Keratinocyte (primary cell): ENCODE data around the gene HBG2. TPM values are rescaled to one million over a fixed set of nuclear protein-coding genes. Genes with fewer than 3 reads are reported as not detected.

Experiments used
- DNase-seq: peaks from one replicate; pipeline ENCODE4 v3.0.0-alpha.2; 2011; ENCODE audit warnings: low read depth, missing footprints, low spot score
- FAIRE-seq: peaks from 2 replicates; lab custom pipeline; 2011; peaks lifted over from hg19 to GRCh38; lab: Jason Lieb, UNC
- H2AFZ ChIP-seq: 2 replicates; pipeline ENCODE4 v1.6.0; 2012; ENCODE audit warnings: low read length, control low read depth, inconsistent platforms; ENCODE audit not compliant: control insufficient read depth
- H3K27ac ChIP-seq: 2 replicates; pipeline ENCODE4 v1.5.1; 2011; ENCODE audit warnings: low read length; ENCODE audit not compliant: control insufficient read depth, insufficient read depth
- H3K27me3 ChIP-seq: 3 replicates; pipeline ENCODE4 v1.6.0; 2011; ENCODE audit warnings: low read length; ENCODE audit not compliant: control insufficient read depth, insufficient read depth; ENCODE audit errors: extremely low read depth
- H3K36me3 ChIP-seq, 2 experiments: 2 replicates in 1 of 2; 3 replicates in 1 of 2; pipeline ENCODE4 v1.5.1; 2011; ENCODE audit warnings: low read length in 2 of 2, mild to moderate bottlenecking in 1 of 2; ENCODE audit not compliant: control insufficient read depth in 2 of 2, insufficient read depth in 2 of 2; ENCODE audit errors: extremely low read depth in 1 of 2
- H3K4me1 ChIP-seq: 3 replicates; pipeline ENCODE4 v1.5.1; 2011; ENCODE audit warnings: low read length; ENCODE audit not compliant: control insufficient read depth, insufficient read depth; ENCODE audit errors: extremely low read depth
- H3K4me2 ChIP-seq: 3 replicates; pipeline ENCODE4 v1.6.0; 2011; ENCODE audit warnings: low read depth, low read length; ENCODE audit not compliant: control insufficient read depth, insufficient read depth; ENCODE audit errors: extremely low read depth
- H3K4me3 ChIP-seq, 3 experiments: fragments of 200-600 bp in 1 of 3; sonication (generic) in 1 of 3; 2 replicates in 2 of 3; 3 replicates in 1 of 3; pipeline ENCODE4 v1.5.1; 2011 to 2016; ENCODE audit warnings: low read length in 3 of 3, mild to moderate bottlenecking in 3 of 3, control low read depth in 2 of 3, inconsistent platforms in 1 of 3, low read depth in 1 of 3, mixed read lengths in 1 of 3, mixed run types in 1 of 3, moderate library complexity in 1 of 3; ENCODE audit not compliant: control insufficient read depth in 2 of 3, insufficient read depth in 2 of 3; ENCODE audit errors: extremely low read depth in 1 of 3
- H3K79me2 ChIP-seq: 2 replicates; pipeline ENCODE4 v1.6.0; 2012; ENCODE audit warnings: low read length; ENCODE audit not compliant: control insufficient read depth, insufficient read depth
- H3K9ac ChIP-seq: 3 replicates; pipeline ENCODE4 v1.6.0; 2011; ENCODE audit warnings: low read length; ENCODE audit not compliant: control insufficient read depth, insufficient read depth; ENCODE audit errors: extremely low read depth
- H3K9me1 ChIP-seq: 3 replicates; pipeline ENCODE4 v1.6.0; 2011; ENCODE audit warnings: low read length; ENCODE audit not compliant: control insufficient read depth, insufficient read depth; ENCODE audit errors: extremely low read depth
- H3K9me3 ChIP-seq: 2 replicates; pipeline ENCODE4 v1.5.1; 2012; ENCODE audit warnings: low read depth, low read length; ENCODE audit not compliant: control insufficient read depth
- H4K20me1 ChIP-seq: 3 replicates; pipeline ENCODE4 v1.6.0; 2011; ENCODE audit warnings: low read length; ENCODE audit not compliant: control insufficient read depth, insufficient read depth; ENCODE audit errors: extremely low read depth
- EZH2 ChIP-seq: IDR thresholded peaks from one replicate; pipeline ENCODE4 v1.6.1; 2012; ENCODE audit warnings: inconsistent platforms, mild to moderate bottlenecking, low read length, moderate library complexity
- dilution Hi-C: fragments of 300-500 bp; cut with MboI; formaldehyde crosslinking; loops from one replicate; pipeline ENCODE4 v1.7.0; 2020; ENCODE audit warnings: low sequenced_read_pairs; ENCODE audit not compliant: extremely low pct_ligation_motif_present
- polyA plus RNA-seq, 5 experiments: library from polyadenylated mRNA; depleted of rRNA in 3 of 5; stranded (reverse) in 3 of 5; stranded (forward) in 1 of 5; unstranded in 1 of 5; fragments of >200 nt; gene quantifications; 1 replicate in 1 of 5; 2 replicates in 3 of 5; 3 replicates in 1 of 5; pipeline versions ENCODE4 v1.2.1 to v1.2.3, GENCODE V29; 2011 to 2012; ENCODE audit warnings: missing spikeins in 2 of 5, low read depth in 1 of 5, low replicate concordance in 1 of 5
- TF ChIP-seq, protein P1 (sequence below), 3 experiments: IDR thresholded peaks in 1 of 3; conservative IDR thresholded peaks in 1 of 3; optimal IDR thresholded peaks in 1 of 3; 2 replicates in 2 of 3; 3 replicates in 1 of 3; pipeline versions ENCODE3 to v1.5.1; 2011; ENCODE audit warnings: low read length in 3 of 3, mild to moderate bottlenecking in 3 of 3, moderate library complexity in 2 of 3, control low read depth in 1 of 3, inconsistent platforms in 1 of 3; ENCODE audit not compliant: insufficient read depth in 2 of 3; ENCODE audit errors: extremely low read depth in 1 of 3

Gene HBG2
- polyA plus RNA-seq, 1 donor (not counting 4 experiments of a cell fraction or from before 2014, with no cell fraction given), result 0.73 TPM

- no peak for TF ChIP-seq EZH2
- TF ChIP-seq, protein P1, sequence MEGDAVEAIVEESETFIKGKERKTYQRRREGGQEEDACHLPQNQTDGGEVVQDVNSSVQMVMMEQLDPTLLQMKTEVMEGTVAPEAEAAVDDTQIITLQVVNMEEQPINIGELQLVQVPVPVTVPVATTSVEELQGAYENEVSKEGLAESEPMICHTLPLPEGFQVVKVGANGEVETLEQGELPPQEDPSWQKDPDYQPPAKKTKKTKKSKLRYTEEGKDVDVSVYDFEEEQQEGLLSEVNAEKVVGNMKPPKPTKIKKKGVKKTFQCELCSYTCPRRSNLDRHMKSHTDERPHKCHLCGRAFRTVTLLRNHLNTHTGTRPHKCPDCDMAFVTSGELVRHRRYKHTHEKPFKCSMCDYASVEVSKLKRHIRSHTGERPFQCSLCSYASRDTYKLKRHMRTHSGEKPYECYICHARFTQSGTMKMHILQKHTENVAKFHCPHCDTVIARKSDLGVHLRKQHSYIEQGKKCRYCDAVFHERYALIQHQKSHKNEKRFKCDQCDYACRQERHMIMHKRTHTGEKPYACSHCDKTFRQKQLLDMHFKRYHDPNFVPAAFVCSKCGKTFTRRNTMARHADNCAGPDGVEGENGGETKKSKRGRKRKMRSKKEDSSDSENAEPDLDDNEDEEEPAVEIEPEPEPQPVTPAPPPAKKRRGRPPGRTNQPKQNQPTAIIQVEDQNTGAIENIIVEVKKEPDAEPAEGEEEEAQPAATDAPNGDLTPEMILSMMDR (optimal IDR thresholded peaks at IDR 0.05 in 1 of 3, IDR thresholded peaks at IDR 0.05 in 1 of 3, conservative IDR thresholded peaks at IDR 0.05 in 1 of 3; ENCODE audit: extremely low read depth in 1 of 3, insufficient read depth in 2 of 3, low read length in 3 of 3), result no peak
- dilution Hi-C loops, result no loop called here
- H3K27ac ChIP-seq, result peak overlapping the region; percentile 10
- peak overlapping the region; percentile 61 for H3K4me2 ChIP-seq
- peak; percentile 78 for FAIRE-seq
- DNase-seq, result peak; percentile 94
- peaks cover 16% of the 10 kb centered on the region for H3K4me1 ChIP-seq
- no peak overlapping the region for H3K4me3 ChIP-seq
- H3K9me1 ChIP-seq, result peaks cover 2% of the 10 kb centered on the region
- H3K9me3 ChIP-seq, result no peaks in the 10 kb centered on the region
- H3K79me2 ChIP-seq, result no peaks in the 10 kb centered on the region
- no peak overlapping the region for H2AFZ ChIP-seq
- no peaks in the 10 kb centered on the region for H4K20me1 ChIP-seq
- H3K36me3 ChIP-seq, result no peaks in the 10 kb centered on the region
- no peaks in the 10 kb centered on the region for H3K27me3 ChIP-seq
- H3K9ac ChIP-seq, result no peak overlapping the region
Measured at GRCh38 chr11:5280582-5281102, 26.1 kb upstream of the HBG2 start.

GRCh38 chr11:5279471-5280090, 25.0 kb upstream of the HBG2 start:
- Histone ChIP-seq H3K9me3 (no peaks in the 10 kb centered on the region), H3K4me3 (no peak overlapping the region), H3K27ac (peak overlapping the region; percentile 60), H3K4me2 (no peak overlapping the region), H3K9ac (no peak overlapping the region), H2AFZ (peak overlapping the region; percentile 62), H3K9me1 (peaks cover 2% of the 10 kb centered on the region), H4K20me1 (no peaks in the 10 kb centered on the region), H3K27me3 (no peaks in the 10 kb centered on the region), H3K36me3 (no peaks in the 10 kb centered on the region), H3K4me1 (peaks cover 13% of the 10 kb centered on the region), H3K79me2 (no peaks in the 10 kb centered on the region)
- dilution Hi-C loops, result no loop called here
- FAIRE-seq, result no peak
- TF ChIP-seq, protein P1 (optimal IDR thresholded peaks at IDR 0.05 in 1 of 3, IDR thresholded peaks at IDR 0.05 in 1 of 3, conservative IDR thresholded peaks at IDR 0.05 in 1 of 3; ENCODE audit: extremely low read depth in 1 of 3, insufficient read depth in 2 of 3, low read length in 3 of 3), result no peak
- no peak for TF ChIP-seq EZH2
- DNase-seq, result no peak
